ENCODE results near the gene G6PD. TPM values are rescaled to one million over a fixed set of nuclear protein-coding genes. Genes with fewer than 3 reads are reported as not detected.

G6PD gene
- total RNA-seq, 1 donor from 2014 or later = 62.8 TPM

- Histone ChIP-seq H3K4me1 (ENCODE audit: insufficient read depth, low read length) (peaks cover 7% of the 10 kb centered on the region), H4K20me1 (ENCODE audit: insufficient read depth, low read length) (no peaks in the 10 kb centered on the region), H3K36me3 (ENCODE audit: insufficient read depth, low read length) (no peaks in the 10 kb centered on the region), H3K27ac (ENCODE audit: low read depth, low read length) (no peak overlapping the region), H3K27me3 (ENCODE audit: insufficient read depth, low read length) (no peaks in the 10 kb centered on the region), H3K79me2 (ENCODE audit: insufficient read depth, low read length) (no peaks in the 10 kb centered on the region), H3K9me3 (ENCODE audit: insufficient read depth, low read depth, low read length) (no peaks in the 10 kb centered on the region), H3K4me2 (ENCODE audit: low read length) (no peak overlapping the region), H3K9ac (ENCODE audit: low read length) (no peak overlapping the region), H2AFZ (ENCODE audit: low read depth, low read length) (no peak overlapping the region), H3K4me3 (ENCODE audit: insufficient read depth, low read depth, low read length) (no peak overlapping the region)
- no peak overlapping the region for H3K27ac Mint-ChIP-seq (ENCODE audit: unreplicated experiment)
- H3K27me3 Mint-ChIP-seq (ENCODE audit: low read depth, unreplicated experiment) = no peaks in the 10 kb centered on the region
- no peaks in the 10 kb centered on the region for H3K9me3 Mint-ChIP-seq (ENCODE audit: unreplicated experiment)
- DNase-seq (ENCODE audit: low read depth) (no peak), FAIRE-seq (no peak)
- H3K36me3 Mint-ChIP-seq (ENCODE audit: low read depth, unreplicated experiment) = peaks cover 6% of the 10 kb centered on the region
- no peak for TF ChIP-seq EZH2 (IDR thresholded peaks at IDR 0.05; ENCODE audit: insufficient read depth, low read length)
- no peak for TF ChIP-seq CTCF (IDR thresholded peaks at IDR 0.05; ENCODE audit: insufficient read depth, low read depth, low read length)
- no peak overlapping the region for H3K4me3 Mint-ChIP-seq (ENCODE audit: unreplicated experiment)
- peaks cover 10% of the 10 kb centered on the region for H3K4me1 Mint-ChIP-seq (ENCODE audit: low read depth, unreplicated experiment)
Observed at GRCh38 chrX:154509455-154509854, 37.2 kb downstream of the G6PD start.

DNA sequence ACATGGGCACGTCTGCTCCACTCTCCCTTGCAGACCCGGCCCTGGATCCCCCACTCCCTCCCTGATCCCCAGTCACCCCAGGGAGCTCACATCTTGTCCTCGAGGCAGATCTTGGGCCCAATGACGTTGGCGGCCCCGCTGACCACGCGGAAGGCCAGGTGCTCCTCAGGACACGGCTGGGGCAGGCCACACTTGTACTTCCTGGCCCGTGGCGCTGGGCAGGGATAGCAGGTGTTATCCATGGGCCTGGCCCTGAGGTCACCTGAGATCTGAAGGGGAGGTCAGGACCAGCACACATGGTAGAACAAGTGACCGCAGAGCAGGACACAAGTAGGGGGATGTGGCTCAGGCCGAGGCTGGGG lies 38.3 kb downstream of the G6PD start:
- H3K36me3 Mint-ChIP-seq (ENCODE audit: low read depth, unreplicated experiment) = peaks cover 4% of the 10 kb centered on the region
- H3K27me3 Mint-ChIP-seq (ENCODE audit: low read depth, unreplicated experiment) = no peaks in the 10 kb centered on the region
- Histone ChIP-seq H3K27me3 (ENCODE audit: insufficient read depth, low read length) (no peaks in the 10 kb centered on the region), H3K36me3 (ENCODE audit: insufficient read depth, low read length) (no peaks in the 10 kb centered on the region), H2AFZ (ENCODE audit: low read depth, low read length) (no peak overlapping the region), H4K20me1 (ENCODE audit: insufficient read depth, low read length) (no peaks in the 10 kb centered on the region), H3K79me2 (ENCODE audit: insufficient read depth, low read length) (no peaks in the 10 kb centered on the region), H3K9me3 (ENCODE audit: insufficient read depth, low read depth, low read length) (no peaks in the 10 kb centered on the region), H3K4me2 (ENCODE audit: low read length) (no peak overlapping the region), H3K4me3 (ENCODE audit: insufficient read depth, low read depth, low read length) (no peak overlapping the region), H3K9ac (ENCODE audit: low read length) (no peak overlapping the region), H3K4me1 (ENCODE audit: insufficient read depth, low read length) (peaks cover 7% of the 10 kb centered on the region), H3K27ac (ENCODE audit: low read depth, low read length) (no peak overlapping the region)
- H3K9me3 Mint-ChIP-seq (ENCODE audit: unreplicated experiment) = no peaks in the 10 kb centered on the region
- H3K27ac Mint-ChIP-seq (ENCODE audit: unreplicated experiment) = no peak overlapping the region
- H3K4me3 Mint-ChIP-seq (ENCODE audit: unreplicated experiment) = no peak overlapping the region
- H3K4me1 Mint-ChIP-seq (ENCODE audit: low read depth, unreplicated experiment) = peaks cover 10% of the 10 kb centered on the region
- TF ChIP-seq CTCF (IDR thresholded peaks at IDR 0.05; ENCODE audit: insufficient read depth, low read depth, low read length) (no peak), EZH2 (IDR thresholded peaks at IDR 0.05; ENCODE audit: insufficient read depth, low read length) (no peak)
- FAIRE-seq (no peak), DNase-seq (ENCODE audit: low read depth) (no peak)

DNA sequence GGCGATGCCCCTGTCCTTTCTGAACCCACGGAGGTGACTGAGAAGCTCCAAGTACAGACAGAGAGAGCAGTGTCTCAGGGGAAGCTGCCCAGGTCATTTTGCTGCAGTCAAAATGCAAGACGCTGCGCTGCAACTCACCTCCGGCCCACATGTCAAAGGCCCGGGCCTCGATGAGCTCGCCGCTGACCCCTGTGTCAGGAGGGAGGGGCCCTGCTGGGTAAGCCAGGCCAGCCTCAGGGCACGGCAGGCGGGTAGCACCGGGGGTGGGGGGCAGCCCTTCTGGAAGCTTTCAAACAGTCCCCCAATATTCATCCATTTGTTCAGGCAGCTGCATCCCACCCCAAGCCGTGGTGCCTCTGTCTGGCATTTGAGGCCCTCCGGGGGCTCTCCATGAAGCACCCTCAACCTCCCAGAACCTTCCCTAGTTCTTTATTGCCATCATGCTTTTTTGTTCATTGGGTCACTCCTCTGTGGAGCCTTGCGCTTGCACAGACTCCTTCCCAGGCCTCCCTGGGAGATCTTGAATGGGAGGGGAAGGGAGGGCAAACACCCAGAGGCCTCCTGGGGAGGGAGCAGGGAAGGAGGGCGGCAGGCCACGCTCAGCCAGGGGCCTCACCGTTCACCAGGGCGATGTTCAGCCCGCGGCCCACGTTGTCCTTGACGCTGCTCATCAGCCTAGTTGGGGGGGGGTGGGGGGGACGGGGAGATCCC lies 38.8 kb downstream of the G6PD start:
- H3K4me2 ChIP-seq (ENCODE audit: low read length) = no peak overlapping the region
- peaks cover 10% of the 10 kb centered on the region for H3K4me1 Mint-ChIP-seq (ENCODE audit: low read depth, unreplicated experiment)
- H3K27ac ChIP-seq (ENCODE audit: low read depth, low read length) = no peak overlapping the region
- H2AFZ ChIP-seq (ENCODE audit: low read depth, low read length) = no peak overlapping the region
- no peaks in the 10 kb centered on the region for H3K36me3 ChIP-seq (ENCODE audit: insufficient read depth, low read length)
- H3K36me3 Mint-ChIP-seq (ENCODE audit: low read depth, unreplicated experiment) = peaks cover 4% of the 10 kb centered on the region
- no peaks in the 10 kb centered on the region for H4K20me1 ChIP-seq (ENCODE audit: insufficient read depth, low read length)
- H3K27me3 Mint-ChIP-seq (ENCODE audit: low read depth, unreplicated experiment) = no peaks in the 10 kb centered on the region
- FAIRE-seq (no peak), DNase-seq (ENCODE audit: low read depth) (no peak)
- no peak overlapping the region for H3K27ac Mint-ChIP-seq (ENCODE audit: unreplicated experiment)
- no peaks in the 10 kb centered on the region for H3K9me3 ChIP-seq (ENCODE audit: insufficient read depth, low read depth, low read length)
- H3K9me3 Mint-ChIP-seq (ENCODE audit: unreplicated experiment) = no peaks in the 10 kb centered on the region
- no peak overlapping the region for H3K9ac ChIP-seq (ENCODE audit: low read length)
- peaks cover 7% of the 10 kb centered on the region for H3K4me1 ChIP-seq (ENCODE audit: insufficient read depth, low read length)
- no peaks in the 10 kb centered on the region for H3K27me3 ChIP-seq (ENCODE audit: insufficient read depth, low read length)
- TF ChIP-seq CTCF (IDR thresholded peaks at IDR 0.05; ENCODE audit: insufficient read depth, low read depth, low read length) (no peak), EZH2 (IDR thresholded peaks at IDR 0.05; ENCODE audit: insufficient read depth, low read length) (no peak)
- no peaks in the 10 kb centered on the region for H3K79me2 ChIP-seq (ENCODE audit: insufficient read depth, low read length)
- H3K4me3 ChIP-seq (ENCODE audit: insufficient read depth, low read depth, low read length) = no peak overlapping the region
- H3K4me3 Mint-ChIP-seq (ENCODE audit: unreplicated experiment) = no peak overlapping the region
